Kidney epithelial cell (primary cell): ENCODE data around the gene KAT6B. TPM values are rescaled to one million over a fixed set of nuclear protein-coding genes. Genes with fewer than 3 reads are reported as not detected.

Experiments
- DNase-seq: peaks from one replicate; pipeline ENCODE4 v3.0.0-alpha.2; 2010; ENCODE audit warnings: low read depth
- H3K27me3 ChIP-seq: 2 replicates; pipeline ENCODE4 v1.6.0; 2011; ENCODE audit warnings: low read length; ENCODE audit not compliant: control insufficient read depth, insufficient read depth
- H3K36me3 ChIP-seq: 2 replicates; pipeline ENCODE4 v1.5.1; 2011; ENCODE audit warnings: low read length; ENCODE audit not compliant: control insufficient read depth, insufficient read depth
- H3K4me3 ChIP-seq: 2 replicates; pipeline ENCODE4 v1.5.1; 2011; ENCODE audit warnings: low read depth, mild to moderate bottlenecking, control low read depth, low read length
- CTCF ChIP-seq: IDR thresholded peaks from 2 replicates; pipeline ENCODE4 v1.5.1; 2011; ENCODE audit warnings: mild to moderate bottlenecking, moderate library complexity, low read length, control low read depth, inconsistent platforms; ENCODE audit not compliant: insufficient read depth, poor library complexity, severe bottlenecking
- total RNA-seq: library from RNA; depleted of rRNA; stranded (reverse); fragments of >200 nt; gene quantifications from 2 replicates; pipeline ENCODE4 v1.2.3, GENCODE V29; 2015

Gene KAT6B
- total RNA-seq, 1 donor from 2014 or later, result 8.0 TPM

GRCh38 chr10:74982634-74982982 lies 156.2 kb downstream of the KAT6B start:
- no peaks in the 10 kb centered on the region for H3K27me3 ChIP-seq
- no peak overlapping the region for H3K4me3 ChIP-seq
- DNase-seq, result no peak
- no peaks in the 10 kb centered on the region for H3K36me3 ChIP-seq
- TF ChIP-seq CTCF, result no peak

GRCh38 chr10:74983383-74983782 lies 157.0 kb downstream of the KAT6B start:
- TF ChIP-seq CTCF, result no peak
- H3K4me3 ChIP-seq, result no peak overlapping the region
- no peaks in the 10 kb centered on the region for H3K36me3 ChIP-seq
- DNase-seq, result no peak
- H3K27me3 ChIP-seq, result no peaks in the 10 kb centered on the region

- H3K4me3 ChIP-seq, result no peak overlapping the region
- TF ChIP-seq CTCF, result no peak
- no peak for DNase-seq
- H3K36me3 ChIP-seq, result peaks cover under 1% of the 10 kb centered on the region
- no peaks in the 10 kb centered on the region for H3K27me3 ChIP-seq
These were observed 161.1 kb downstream of the KAT6B start for GRCh38 chr10:74987339-74988053.

- H3K4me3 ChIP-seq, result no peak overlapping the region
- H3K36me3 ChIP-seq, result peaks cover 1% of the 10 kb centered on the region
- DNase-seq, result no peak
- TF ChIP-seq CTCF, result no peak
- H3K27me3 ChIP-seq, result no peaks in the 10 kb centered on the region
These were observed 161.8 kb downstream of the KAT6B start for GRCh38 chr10:74988054-74988775.

- peaks cover 1% of the 10 kb centered on the region for H3K36me3 ChIP-seq
- TF ChIP-seq CTCF, result no peak
- no peak overlapping the region for H3K4me3 ChIP-seq
- no peaks in the 10 kb centered on the region for H3K27me3 ChIP-seq
- DNase-seq, result no peak
These were observed 162.6 kb downstream of the KAT6B start for GRCh38 chr10:74988832-74989561.
